Neural crest cell (in vitro differentiated cells): ENCODE results near the gene PSKH1. TPM values are rescaled to one million over a fixed set of nuclear protein-coding genes. Genes with fewer than 3 reads are reported as not detected.

Experiments
- DNase-seq: peaks from one replicate; pipeline ENCODE4 v3.0.0; 2021; ENCODE audit warnings: low read depth, mixed read lengths, low spot score
- H3K27ac Mint-ChIP-seq: one replicate; pipeline ENCODE4 v1.8.0; 2021; ENCODE audit warnings: mild to moderate bottlenecking, mixed read lengths; ENCODE audit not compliant: unreplicated experiment
- H3K27me3 Mint-ChIP-seq: 2 replicates; pipeline ENCODE4 v1.8.0; 2021; ENCODE audit warnings: low read depth, mild to moderate bottlenecking, mixed read lengths
- H3K36me3 Mint-ChIP-seq: 2 replicates; pipeline ENCODE4 v1.8.0; 2021; ENCODE audit warnings: low read depth, mild to moderate bottlenecking, mixed read lengths
- H3K4me1 Mint-ChIP-seq: 2 replicates; pipeline ENCODE4 v1.8.0; 2021; ENCODE audit warnings: mixed read lengths
- H3K4me3 Mint-ChIP-seq: one replicate; pipeline ENCODE4 v1.8.0; 2021; ENCODE audit warnings: mild to moderate bottlenecking, mixed read lengths
- H3K9me3 Mint-ChIP-seq: 2 replicates; pipeline ENCODE4 v1.8.0; 2021; ENCODE audit warnings: mixed read lengths
- total RNA-seq: library from RNA; stranded (reverse); gene quantifications from 2 replicates; pipeline ENCODE4 v1.2.1, GENCODE V29; 2021
- TF ChIP-seq, protein P1 (sequence below): fragments of 200-600 bp; sonication (generic); conservative IDR thresholded peaks from 2 replicates; pipeline ENCODE4 v1.5.0; 2021; ENCODE audit warnings: antibody characterized with exemption, mild to moderate bottlenecking

The PSKH1 gene
- total RNA-seq, 1 donor from 2014 or later, result 41.5 TPM

DNA sequence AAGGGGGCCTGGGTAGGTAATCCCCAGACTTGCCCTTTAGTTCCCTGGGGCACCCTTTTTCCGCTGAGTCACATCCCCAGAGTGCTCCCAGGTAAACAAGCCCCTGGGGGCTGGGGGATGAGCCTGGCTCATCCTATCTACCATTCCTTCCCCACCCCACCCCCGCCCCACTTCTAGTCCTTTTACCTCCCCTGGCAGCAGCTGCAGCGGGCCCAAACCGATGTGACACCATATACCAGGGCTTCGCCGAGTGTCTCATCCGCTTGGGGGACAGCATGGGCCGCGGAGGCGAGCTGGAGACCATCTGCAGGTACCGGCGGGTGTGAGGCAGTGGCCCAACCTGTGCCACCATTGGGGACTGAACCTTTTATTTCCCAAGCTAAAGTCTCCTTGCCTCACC is 7.5 kb upstream of the PSKH1 start:
- Mint-ChIP-seq H3K4me3 (no peak overlapping the region), H3K9me3 (no peaks in the 10 kb centered on the region), H3K27ac (no peak overlapping the region), H3K27me3 (no peaks in the 10 kb centered on the region), H3K4me1 (peaks cover 5% of the 10 kb centered on the region), H3K36me3 (peaks cover 2% of the 10 kb centered on the region)
- no peak for DNase-seq
- TF ChIP-seq, protein P1, sequence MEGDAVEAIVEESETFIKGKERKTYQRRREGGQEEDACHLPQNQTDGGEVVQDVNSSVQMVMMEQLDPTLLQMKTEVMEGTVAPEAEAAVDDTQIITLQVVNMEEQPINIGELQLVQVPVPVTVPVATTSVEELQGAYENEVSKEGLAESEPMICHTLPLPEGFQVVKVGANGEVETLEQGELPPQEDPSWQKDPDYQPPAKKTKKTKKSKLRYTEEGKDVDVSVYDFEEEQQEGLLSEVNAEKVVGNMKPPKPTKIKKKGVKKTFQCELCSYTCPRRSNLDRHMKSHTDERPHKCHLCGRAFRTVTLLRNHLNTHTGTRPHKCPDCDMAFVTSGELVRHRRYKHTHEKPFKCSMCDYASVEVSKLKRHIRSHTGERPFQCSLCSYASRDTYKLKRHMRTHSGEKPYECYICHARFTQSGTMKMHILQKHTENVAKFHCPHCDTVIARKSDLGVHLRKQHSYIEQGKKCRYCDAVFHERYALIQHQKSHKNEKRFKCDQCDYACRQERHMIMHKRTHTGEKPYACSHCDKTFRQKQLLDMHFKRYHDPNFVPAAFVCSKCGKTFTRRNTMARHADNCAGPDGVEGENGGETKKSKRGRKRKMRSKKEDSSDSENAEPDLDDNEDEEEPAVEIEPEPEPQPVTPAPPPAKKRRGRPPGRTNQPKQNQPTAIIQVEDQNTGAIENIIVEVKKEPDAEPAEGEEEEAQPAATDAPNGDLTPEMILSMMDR, result no peak

DNA sequence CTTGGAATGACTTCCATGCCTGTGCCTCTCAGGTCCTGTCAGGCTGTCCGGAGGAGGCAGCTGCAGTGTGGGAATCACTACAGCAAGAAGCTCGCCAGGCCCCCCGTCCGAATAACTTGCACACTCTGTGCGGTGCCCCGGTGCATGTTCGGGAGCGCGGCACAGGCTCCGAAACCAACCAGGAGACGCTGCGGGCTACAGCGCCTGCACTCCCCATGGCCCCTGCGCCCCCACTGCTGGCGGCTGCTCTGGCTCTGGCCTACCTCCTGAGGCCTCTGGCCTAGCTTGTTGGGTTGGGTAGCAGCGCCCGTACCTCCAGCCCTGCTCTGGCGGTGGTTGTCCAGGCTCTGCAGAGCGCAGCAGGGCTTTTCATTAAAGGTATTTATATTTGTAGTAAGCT is 7.1 kb upstream of the PSKH1 start:
- TF ChIP-seq, protein P1, result no peak
- H3K4me3 Mint-ChIP-seq, result no peak overlapping the region
- H3K27me3 Mint-ChIP-seq, result no peaks in the 10 kb centered on the region
- H3K36me3 Mint-ChIP-seq, result peaks cover 2% of the 10 kb centered on the region
- no peak overlapping the region for H3K27ac Mint-ChIP-seq
- peaks cover 5% of the 10 kb centered on the region for H3K4me1 Mint-ChIP-seq
- no peaks in the 10 kb centered on the region for H3K9me3 Mint-ChIP-seq
- DNase-seq, result no peak

DNA sequence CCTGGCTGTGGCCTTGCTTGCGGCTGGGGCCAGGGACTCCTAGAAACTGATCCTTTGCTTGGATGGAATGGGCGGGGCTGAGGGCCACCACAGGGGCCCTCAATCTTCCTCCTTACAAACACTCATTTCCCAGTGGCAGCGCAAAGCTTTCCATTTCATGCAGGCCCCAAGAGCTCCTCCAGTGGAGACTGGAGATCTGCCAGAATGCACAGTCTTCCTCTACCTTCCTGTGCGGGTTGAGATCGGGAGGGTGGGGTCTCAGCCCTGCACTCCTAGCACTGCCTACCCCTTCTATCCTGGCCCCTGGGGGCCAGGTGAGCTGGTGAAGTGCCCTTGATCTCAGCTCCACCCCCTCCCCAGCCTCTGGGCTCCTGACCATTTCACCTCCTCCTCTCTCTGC is 6.7 kb upstream of the PSKH1 start:
- peaks cover 5% of the 10 kb centered on the region for H3K4me1 Mint-ChIP-seq
- H3K4me3 Mint-ChIP-seq, result no peak overlapping the region
- H3K9me3 Mint-ChIP-seq, result no peaks in the 10 kb centered on the region
- no peak for DNase-seq
- no peaks in the 10 kb centered on the region for H3K27me3 Mint-ChIP-seq
- peak overlapping the region; percentile 59 for H3K27ac Mint-ChIP-seq
- peaks cover 2% of the 10 kb centered on the region for H3K36me3 Mint-ChIP-seq
- TF ChIP-seq, protein P1, result no peak

DNA sequence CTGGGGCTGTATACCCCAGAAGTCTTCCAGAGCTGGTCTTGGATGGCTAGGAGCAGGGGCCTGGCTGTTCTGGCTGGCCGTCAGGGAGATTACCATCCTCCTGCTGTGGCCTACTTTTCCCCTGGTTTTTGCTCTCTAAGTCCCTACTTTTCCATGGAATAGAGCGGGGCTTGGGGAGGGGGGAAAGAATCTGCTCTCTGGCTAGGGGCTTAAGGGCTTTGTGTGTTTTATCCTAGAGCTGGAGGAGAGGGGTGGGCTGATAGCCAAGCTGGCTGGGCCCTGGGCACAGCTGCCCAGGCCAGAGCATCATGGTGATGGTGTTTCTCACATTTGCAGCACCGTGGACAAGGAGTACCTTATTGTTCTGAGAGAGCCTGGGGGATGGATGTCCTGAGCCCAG is 4.7 kb upstream of the PSKH1 start:
- TF ChIP-seq, protein P1, result no peak
- DNase-seq, result no peak
- H3K27ac Mint-ChIP-seq, result no peak overlapping the region
- H3K4me1 Mint-ChIP-seq, result peaks cover 15% of the 10 kb centered on the region
- no peaks in the 10 kb centered on the region for H3K9me3 Mint-ChIP-seq
- no peaks in the 10 kb centered on the region for H3K27me3 Mint-ChIP-seq
- no peak overlapping the region for H3K4me3 Mint-ChIP-seq
- peaks cover 2% of the 10 kb centered on the region for H3K36me3 Mint-ChIP-seq

DNA sequence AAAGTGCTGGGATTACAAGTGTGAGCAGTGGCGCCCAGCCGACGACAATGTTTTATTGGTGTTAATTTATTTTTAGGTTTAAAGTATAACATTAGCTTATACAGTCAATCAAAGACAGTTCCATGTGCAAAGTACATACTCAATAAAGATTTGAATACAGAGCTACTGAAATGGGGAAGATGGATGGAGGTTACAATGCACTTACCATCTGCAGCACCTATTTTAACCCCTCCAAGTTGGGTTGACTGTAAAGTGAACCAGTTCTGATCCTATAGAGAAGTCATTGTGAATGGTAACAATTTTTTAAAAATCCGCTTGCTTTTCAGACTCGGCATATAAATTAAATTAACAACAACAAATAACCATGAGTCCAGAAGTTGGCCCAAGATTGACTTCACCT is 679 bp upstream of the PSKH1 start:
- Mint-ChIP-seq H3K9me3 (no peaks in the 10 kb centered on the region), H3K27ac (no peak overlapping the region), H3K4me1 (peaks cover 33% of the 10 kb centered on the region), H3K4me3 (peak overlapping the region; percentile 83), H3K36me3 (no peaks in the 10 kb centered on the region), H3K27me3 (no peaks in the 10 kb centered on the region)
- DNase-seq, result no peak
- TF ChIP-seq, protein P1, result no peak
